SK-N-SH treated with all-trans-retinoic acid at 6 μM for 48 hours (cell line): ENCODE measurements around the gene FBXO42.
"Not testable (repeated sequence)": the region's sequence is repeated elsewhere in the genome, so short reads cannot be mapped to it uniquely, and the experiment has no call there.

Experiments used
- ATAC-seq: fragments of 200-7000 bp; cut with Tn5 transposase; 3 replicates; pipeline ENCODE4 v1.9.1; 2020; ENCODE audit warnings: mild to moderate bottlenecking, moderate library complexity
- ARNTL ChIP-seq: fragments of 450-650 bp; formaldehyde crosslinking; IDR thresholded peaks from 2 replicates; pipeline ENCODE4 v1.5.0; 2020; ENCODE audit warnings: low read depth, mild to moderate bottlenecking, moderate library complexity, borderline replicate concordance
- BACH2 ChIP-seq: fragments of 250-450 bp; sonication (Bioruptor Pico); IDR thresholded peaks from 2 replicates; pipeline ENCODE4 v1.9.0; 2021; ENCODE audit warnings: mild to moderate bottlenecking, borderline replicate concordance
- CSDC2 ChIP-seq: fragments of 250-450 bp; sonication (Bioruptor Pico); IDR thresholded peaks from 2 replicates; pipeline ENCODE4 v1.5.0; 2020; ENCODE audit warnings: mild to moderate bottlenecking, moderate library complexity
- CSRNP3 ChIP-seq: fragments of 250-450 bp; sonication (Bioruptor Pico); IDR thresholded peaks from 2 replicates; pipeline ENCODE4 v1.5.1; 2021; ENCODE audit warnings: mild to moderate bottlenecking, moderate library complexity
- GLIS3 ChIP-seq: fragments of 250-450 bp; sonication (Bioruptor Pico); IDR thresholded peaks from 2 replicates; pipeline ENCODE4 v1.5.0; 2020; ENCODE audit warnings: mild to moderate bottlenecking, moderate library complexity
- ISL1 ChIP-seq: fragments of 250-450 bp; sonication (Bioruptor Pico); IDR thresholded peaks from 2 replicates; pipeline ENCODE4 v2.1.2; 2022; ENCODE audit warnings: mild to moderate bottlenecking, moderate library complexity
- OSR1 ChIP-seq: fragments of 250-450 bp; sonication (Bioruptor Pico); IDR thresholded peaks from 2 replicates; pipeline ENCODE4 v1.8.0; 2022; ENCODE audit warnings: moderate library complexity, mild to moderate bottlenecking, inconsistent platforms
- PPARA ChIP-seq: fragments of 250-450 bp; sonication (Bioruptor Pico); IDR thresholded peaks from 2 replicates; pipeline ENCODE4 v1.5.0; 2020; ENCODE audit warnings: mild to moderate bottlenecking, borderline replicate concordance
- RARB ChIP-seq: fragments of 250-450 bp; sonication (Bioruptor Pico); IDR thresholded peaks from 2 replicates; pipeline ENCODE4 v1.8.0; 2021; ENCODE audit warnings: mild to moderate bottlenecking, moderate library complexity
- SNAI2 ChIP-seq: fragments of 250-450 bp; sonication (Bioruptor Pico); IDR thresholded peaks from 2 replicates; pipeline ENCODE4 v1.5.0; 2020; ENCODE audit warnings: mild to moderate bottlenecking, moderate library complexity
- TCF4 ChIP-seq: fragments of 250-450 bp; sonication (Bioruptor Pico); IDR thresholded peaks from 2 replicates; pipeline ENCODE4 v1.8.0; 2021; ENCODE audit warnings: mild to moderate bottlenecking, moderate library complexity, borderline replicate concordance
- TOX ChIP-seq: fragments of 250-450 bp; sonication (Bioruptor Pico); IDR thresholded peaks from 2 replicates; pipeline ENCODE4 v1.8.0; 2021; ENCODE audit warnings: mild to moderate bottlenecking, moderate library complexity, borderline replicate concordance
- ZFP3 ChIP-seq: fragments of 250-450 bp; sonication (Bioruptor Pico); IDR thresholded peaks from 2 replicates; pipeline ENCODE4 v1.5.0; 2020; ENCODE audit warnings: mild to moderate bottlenecking, moderate library complexity
- ZNF565 ChIP-seq: fragments of 450-650 bp; formaldehyde crosslinking; conservative IDR thresholded peaks from 2 replicates; pipeline ENCODE4 v1.5.0; 2020; ENCODE audit warnings: low read depth, mild to moderate bottlenecking, moderate library complexity
- ZNF70 ChIP-seq: fragments of 450-650 bp; formaldehyde crosslinking; IDR thresholded peaks from 2 replicates; pipeline ENCODE4 v1.5.0; 2020; ENCODE audit warnings: mild to moderate bottlenecking, moderate library complexity
- ZNF8 ChIP-seq: fragments of 450-650 bp; formaldehyde crosslinking; IDR thresholded peaks from 2 replicates; pipeline ENCODE4 v1.5.0; 2020; ENCODE audit warnings: mild to moderate bottlenecking, moderate library complexity
- TF ChIP-seq, protein P1 (sequence below): fragments of 250-450 bp; sonication (Bioruptor Pico); IDR thresholded peaks from 2 replicates; pipeline ENCODE4 v1.5.0; 2020; ENCODE audit warnings: mild to moderate bottlenecking, moderate library complexity
- TF ChIP-seq, protein P2 (sequence below): fragments of 250-450 bp; sonication (Bioruptor Pico); IDR thresholded peaks from 2 replicates; pipeline ENCODE4 v1.8.0; 2021; ENCODE audit warnings: low read depth, mild to moderate bottlenecking, moderate library complexity, borderline replicate concordance
- TF ChIP-seq, protein P3 (sequence below): fragments of 250-450 bp; sonication (Bioruptor Pico); IDR thresholded peaks from 2 replicates; pipeline ENCODE4 v1.5.1; 2020; ENCODE audit warnings: low read depth, mild to moderate bottlenecking, moderate library complexity
- TF ChIP-seq, protein P4 (sequence below): fragments of 250-450 bp; sonication (Bioruptor Pico); IDR thresholded peaks from 2 replicates; pipeline ENCODE4 v1.8.0; 2020; ENCODE audit warnings: mild to moderate bottlenecking, moderate library complexity, borderline replicate concordance

The FBXO42 gene

GRCh38 chr1:16215882-16216753, 136.2 kb downstream of the FBXO42 start (continued):
- TF ChIP-seq, protein P1, sequence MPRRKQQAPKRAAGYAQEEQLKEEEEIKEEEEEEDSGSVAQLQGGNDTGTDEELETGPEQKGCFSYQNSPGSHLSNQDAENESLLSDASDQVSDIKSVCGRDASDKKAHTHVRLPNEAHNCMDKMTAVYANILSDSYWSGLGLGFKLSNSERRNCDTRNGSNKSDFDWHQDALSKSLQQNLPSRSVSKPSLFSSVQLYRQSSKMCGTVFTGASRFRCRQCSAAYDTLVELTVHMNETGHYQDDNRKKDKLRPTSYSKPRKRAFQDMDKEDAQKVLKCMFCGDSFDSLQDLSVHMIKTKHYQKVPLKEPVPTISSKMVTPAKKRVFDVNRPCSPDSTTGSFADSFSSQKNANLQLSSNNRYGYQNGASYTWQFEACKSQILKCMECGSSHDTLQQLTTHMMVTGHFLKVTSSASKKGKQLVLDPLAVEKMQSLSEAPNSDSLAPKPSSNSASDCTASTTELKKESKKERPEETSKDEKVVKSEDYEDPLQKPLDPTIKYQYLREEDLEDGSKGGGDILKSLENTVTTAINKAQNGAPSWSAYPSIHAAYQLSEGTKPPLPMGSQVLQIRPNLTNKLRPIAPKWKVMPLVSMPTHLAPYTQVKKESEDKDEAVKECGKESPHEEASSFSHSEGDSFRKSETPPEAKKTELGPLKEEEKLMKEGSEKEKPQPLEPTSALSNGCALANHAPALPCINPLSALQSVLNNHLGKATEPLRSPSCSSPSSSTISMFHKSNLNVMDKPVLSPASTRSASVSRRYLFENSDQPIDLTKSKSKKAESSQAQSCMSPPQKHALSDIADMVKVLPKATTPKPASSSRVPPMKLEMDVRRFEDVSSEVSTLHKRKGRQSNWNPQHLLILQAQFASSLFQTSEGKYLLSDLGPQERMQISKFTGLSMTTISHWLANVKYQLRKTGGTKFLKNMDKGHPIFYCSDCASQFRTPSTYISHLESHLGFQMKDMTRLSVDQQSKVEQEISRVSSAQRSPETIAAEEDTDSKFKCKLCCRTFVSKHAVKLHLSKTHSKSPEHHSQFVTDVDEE (CRISPR knock-in tag), result no peak
- TF ChIP-seq CSRNP3 (CRISPR knock-in tag) (no peak), ARNTL (CRISPR knock-in tag) (no peak), TOX (no peak), TCF4 (CRISPR knock-in tag) (no peak), CSDC2 (CRISPR knock-in tag) (no peak), OSR1 (no peak), ZNF8 (no peak), GLIS3 (no peak)

DNA sequence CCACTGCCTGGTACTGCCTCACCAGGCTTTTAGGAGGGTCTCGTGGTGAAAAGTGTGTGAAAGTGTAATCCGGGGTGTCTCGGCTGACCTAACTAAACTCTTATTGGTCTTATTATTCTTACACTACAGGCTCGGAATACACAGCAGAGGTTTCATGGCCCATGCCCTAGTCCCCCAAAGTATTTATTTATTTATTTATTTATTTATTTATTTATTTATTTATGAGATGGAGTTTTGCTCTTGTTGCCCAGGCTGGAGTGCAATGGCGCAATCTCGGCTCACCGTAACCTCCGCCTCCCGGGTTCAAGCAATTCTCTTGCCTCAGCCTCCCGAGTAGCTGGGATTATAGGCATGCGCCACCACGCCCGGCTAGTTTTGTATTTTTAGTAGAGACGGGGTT, 137.0 kb downstream of the FBXO42 start:
- not testable (repeated sequence) for ATAC-seq

DNA sequence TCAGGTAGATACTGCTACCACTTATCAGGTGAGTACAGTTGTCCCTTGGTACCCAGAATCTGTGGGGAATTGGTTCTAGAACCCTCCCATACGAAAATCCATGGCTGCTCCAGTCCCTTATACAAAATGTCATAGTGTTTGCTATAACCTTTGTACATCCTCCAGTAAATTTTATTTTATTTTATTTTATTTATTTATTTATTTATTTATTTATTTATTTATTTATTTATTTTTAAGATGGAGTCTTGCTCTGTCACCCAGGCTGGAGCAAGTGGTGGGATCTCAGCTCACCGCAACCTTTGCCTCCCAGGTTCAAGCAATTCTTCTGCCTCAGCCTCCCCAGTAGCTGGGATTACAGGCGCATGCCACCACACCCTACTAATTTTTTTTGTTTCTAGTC, 138.7 kb downstream of the FBXO42 start:
- ATAC-seq, result not testable (repeated sequence)

DNA sequence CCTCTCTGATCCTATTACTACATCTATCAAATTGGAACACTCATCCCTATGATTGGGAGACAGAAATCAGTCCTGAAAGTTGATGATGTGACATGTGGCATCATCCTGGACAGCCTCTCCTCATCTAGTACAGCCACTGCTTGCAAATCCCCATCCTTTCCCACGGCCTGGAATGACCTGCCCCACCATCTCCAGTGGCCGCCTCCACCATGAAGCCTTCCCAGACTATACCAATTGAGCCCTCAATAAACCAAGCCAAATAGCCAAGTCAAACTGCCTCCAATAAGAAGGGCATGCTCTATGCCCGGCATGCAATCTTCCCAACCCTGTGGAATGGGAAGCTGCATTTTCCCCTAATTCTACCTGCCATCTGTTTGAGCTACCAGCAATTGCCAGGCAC, 139.3 kb downstream of the FBXO42 start:
- no peak for ATAC-seq
- TF ChIP-seq OSR1 (no peak), GLIS3 (no peak), SNAI2 (CRISPR knock-in tag) (no peak), PPARA (no peak), ZNF565 (CRISPR knock-in tag) (no peak), ISL1 (no peak), TCF4 (CRISPR knock-in tag) (no peak), ZNF70 (CRISPR knock-in tag) (no peak), CSDC2 (CRISPR knock-in tag) (no peak), BACH2 (no peak), ZFP3 (CRISPR knock-in tag) (no peak), RARB (CRISPR knock-in tag) (no peak), CSRNP3 (CRISPR knock-in tag) (no peak), ZNF8 (no peak), TOX (no peak)
- TF ChIP-seq, protein P2, sequence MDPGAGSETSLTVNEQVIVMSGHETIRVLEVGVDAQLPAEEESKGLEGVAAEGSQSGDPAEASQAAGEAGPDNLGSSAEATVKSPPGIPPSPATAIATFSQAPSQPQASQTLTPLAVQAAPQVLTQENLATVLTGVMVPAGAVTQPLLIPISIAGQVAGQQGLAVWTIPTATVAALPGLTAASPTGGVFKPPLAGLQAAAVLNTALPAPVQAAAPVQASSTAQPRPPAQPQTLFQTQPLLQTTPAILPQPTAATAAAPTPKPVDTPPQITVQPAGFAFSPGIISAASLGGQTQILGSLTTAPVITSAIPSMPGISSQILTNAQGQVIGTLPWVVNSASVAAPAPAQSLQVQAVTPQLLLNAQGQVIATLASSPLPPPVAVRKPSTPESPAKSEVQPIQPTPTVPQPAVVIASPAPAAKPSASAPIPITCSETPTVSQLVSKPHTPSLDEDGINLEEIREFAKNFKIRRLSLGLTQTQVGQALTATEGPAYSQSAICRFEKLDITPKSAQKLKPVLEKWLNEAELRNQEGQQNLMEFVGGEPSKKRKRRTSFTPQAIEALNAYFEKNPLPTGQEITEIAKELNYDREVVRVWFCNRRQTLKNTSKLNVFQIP (CRISPR knock-in tag), result no peak
- TF ChIP-seq, protein P3, sequence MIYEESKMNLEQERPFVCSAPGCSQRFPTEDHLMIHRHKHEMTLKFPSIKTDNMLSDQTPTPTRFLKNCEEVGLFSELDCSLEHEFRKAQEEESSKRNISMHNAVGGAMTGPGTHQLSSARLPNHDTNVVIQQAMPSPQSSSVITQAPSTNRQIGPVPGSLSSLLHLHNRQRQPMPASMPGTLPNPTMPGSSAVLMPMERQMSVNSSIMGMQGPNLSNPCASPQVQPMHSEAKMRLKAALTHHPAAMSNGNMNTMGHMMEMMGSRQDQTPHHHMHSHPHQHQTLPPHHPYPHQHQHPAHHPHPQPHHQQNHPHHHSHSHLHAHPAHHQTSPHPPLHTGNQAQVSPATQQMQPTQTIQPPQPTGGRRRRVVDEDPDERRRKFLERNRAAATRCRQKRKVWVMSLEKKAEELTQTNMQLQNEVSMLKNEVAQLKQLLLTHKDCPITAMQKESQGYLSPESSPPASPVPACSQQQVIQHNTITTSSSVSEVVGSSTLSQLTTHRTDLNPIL (CRISPR knock-in tag), result no peak
- TF ChIP-seq, protein P4, sequence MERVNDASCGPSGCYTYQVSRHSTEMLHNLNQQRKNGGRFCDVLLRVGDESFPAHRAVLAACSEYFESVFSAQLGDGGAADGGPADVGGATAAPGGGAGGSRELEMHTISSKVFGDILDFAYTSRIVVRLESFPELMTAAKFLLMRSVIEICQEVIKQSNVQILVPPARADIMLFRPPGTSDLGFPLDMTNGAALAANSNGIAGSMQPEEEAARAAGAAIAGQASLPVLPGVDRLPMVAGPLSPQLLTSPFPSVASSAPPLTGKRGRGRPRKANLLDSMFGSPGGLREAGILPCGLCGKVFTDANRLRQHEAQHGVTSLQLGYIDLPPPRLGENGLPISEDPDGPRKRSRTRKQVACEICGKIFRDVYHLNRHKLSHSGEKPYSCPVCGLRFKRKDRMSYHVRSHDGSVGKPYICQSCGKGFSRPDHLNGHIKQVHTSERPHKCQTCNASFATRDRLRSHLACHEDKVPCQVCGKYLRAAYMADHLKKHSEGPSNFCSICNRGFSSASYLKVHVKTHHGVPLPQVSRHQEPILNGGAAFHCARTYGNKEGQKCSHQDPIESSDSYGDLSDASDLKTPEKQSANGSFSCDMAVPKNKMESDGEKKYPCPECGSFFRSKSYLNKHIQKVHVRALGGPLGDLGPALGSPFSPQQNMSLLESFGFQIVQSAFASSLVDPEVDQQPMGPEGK (CRISPR knock-in tag), result no peak
